ENCODE data around the gene MIF4GD.

- TF ChIP-seq CTCF (IDR thresholded peaks at IDR 0.05) (no peak), POLR2A (IDR thresholded peaks at IDR 0.05; ENCODE audit: low read depth) (no peak), EP300 (IDR thresholded peaks at IDR 0.05) (no peak)
These were observed 46.6 kb upstream of the MIF4GD start for GRCh38 chr17:75317671-75318070.
